MM.1S (cell line): ENCODE data around the gene UPP1.

Source experiments
- DNase-seq: peaks from one replicate; pipeline ENCODE4 v3.0.0-alpha.2; 2015
- H2AFZ ChIP-seq: fragments of 300-600 bp; sonication (generic); 2 replicates; pipeline ENCODE4 v1.6.0; 2016; ENCODE audit warnings: antibody characterized with exemption, low read length
- H3F3A ChIP-seq: fragments of 300-600 bp; sonication (generic); 2 replicates; pipeline ENCODE4 v1.6.1; 2016; ENCODE audit warnings: mild to moderate bottlenecking, antibody characterized with exemption, low read length, moderate library complexity, mixed read lengths; ENCODE audit not compliant: insufficient read depth
- H3K27ac ChIP-seq: fragments of 300-600 bp; sonication (generic); 2 replicates; pipeline ENCODE4 v1.5.1; 2016; ENCODE audit warnings: mild to moderate bottlenecking, low read length
- H3K27me3 ChIP-seq: fragments of 300-600 bp; sonication (generic); replicated peaks from 2 replicates; pipeline ENCODE4 v1.6.0; 2016; ENCODE audit warnings: low read length; ENCODE audit not compliant: insufficient read depth
- H3K36me3 ChIP-seq: fragments of 300-600 bp; sonication (generic); replicated peaks from 2 replicates; pipeline ENCODE4 v1.6.1; 2016; ENCODE audit warnings: mild to moderate bottlenecking, low read length, mixed read lengths; ENCODE audit not compliant: insufficient read depth
- H3K4me1 ChIP-seq: fragments of 300-600 bp; sonication (generic); 2 replicates; pipeline ENCODE4 v1.6.1; 2016; ENCODE audit warnings: low read length, mixed read lengths
- H3K4me2 ChIP-seq: fragments of 300-600 bp; sonication (generic); 2 replicates; pipeline ENCODE4 v1.6.0; 2016; ENCODE audit warnings: low read depth, low read length
- H3K4me3 ChIP-seq: fragments of 300-600 bp; sonication (generic); 2 replicates; pipeline ENCODE4 v1.5.1; 2016; ENCODE audit warnings: low read length, mixed read lengths
- H3K79me2 ChIP-seq: fragments of 300-600 bp; sonication (generic); 2 replicates; pipeline ENCODE4 v1.6.1; 2016; ENCODE audit warnings: mixed run types, low read length, mixed read lengths
- H3K9ac ChIP-seq: fragments of 300-600 bp; sonication (generic); 2 replicates; pipeline ENCODE4 v1.6.1; 2016; ENCODE audit warnings: low read length, mixed read lengths
- H3K9me2 ChIP-seq: fragments of 300-600 bp; sonication (generic); replicated peaks from 2 replicates; pipeline ENCODE4 v1.6.1; 2016; ENCODE audit warnings: mild to moderate bottlenecking, low read length, mixed read lengths; ENCODE audit not compliant: insufficient read depth
- H3K9me3 ChIP-seq: fragments of 300-600 bp; sonication (generic); replicated peaks from 2 replicates; pipeline ENCODE4 v1.6.1; 2016; ENCODE audit warnings: mild to moderate bottlenecking, low read length, mixed read lengths; ENCODE audit not compliant: insufficient read depth
- H4K20me1 ChIP-seq: fragments of 300-600 bp; sonication (generic); 2 replicates; pipeline ENCODE4 v1.6.1; 2016; ENCODE audit warnings: mild to moderate bottlenecking, low read length, moderate library complexity, mixed read lengths; ENCODE audit not compliant: insufficient read depth
- EZH2 ChIP-seq: fragments of 300-600 bp; sonication (generic); optimal IDR thresholded peaks from 2 replicates; pipeline ENCODE3; 2017; ENCODE audit warnings: low read depth, mild to moderate bottlenecking, antibody characterized with exemption, low read length, mixed read lengths
- EZH2phosphoT487 ChIP-seq: fragments of 300-600 bp; sonication (generic); IDR thresholded peaks from 2 replicates; pipeline ENCODE4 v1.6.1; 2018; ENCODE audit warnings: antibody characterized with exemption, low read length
- TF ChIP-seq, protein P1 (sequence below): fragments of 300-600 bp; sonication (generic); IDR thresholded peaks from 2 replicates; pipeline ENCODE4 v1.5.1; 2016; ENCODE audit warnings: antibody characterized with exemption, low read length, mixed read lengths

Gene UPP1

GRCh38 chr7:48111596-48111995 lies 22.5 kb downstream of the UPP1 start:
- Histone ChIP-seq H3K9me3 (no peaks in the 10 kb centered on the region), H3K79me2 (no peaks in the 10 kb centered on the region), H4K20me1 (no peaks in the 10 kb centered on the region), H3K9ac (no peak overlapping the region), H3F3A (no peaks in the 10 kb centered on the region), H3K4me2 (no peak overlapping the region), H3K9me2 (no peaks in the 10 kb centered on the region), H3K4me3 (no peak overlapping the region), H3K27me3 (no peaks in the 10 kb centered on the region), H3K27ac (no peak overlapping the region), H2AFZ (no peak overlapping the region), H3K36me3 (no peaks in the 10 kb centered on the region), H3K4me1 (no peaks in the 10 kb centered on the region)
- TF ChIP-seq, protein P1, sequence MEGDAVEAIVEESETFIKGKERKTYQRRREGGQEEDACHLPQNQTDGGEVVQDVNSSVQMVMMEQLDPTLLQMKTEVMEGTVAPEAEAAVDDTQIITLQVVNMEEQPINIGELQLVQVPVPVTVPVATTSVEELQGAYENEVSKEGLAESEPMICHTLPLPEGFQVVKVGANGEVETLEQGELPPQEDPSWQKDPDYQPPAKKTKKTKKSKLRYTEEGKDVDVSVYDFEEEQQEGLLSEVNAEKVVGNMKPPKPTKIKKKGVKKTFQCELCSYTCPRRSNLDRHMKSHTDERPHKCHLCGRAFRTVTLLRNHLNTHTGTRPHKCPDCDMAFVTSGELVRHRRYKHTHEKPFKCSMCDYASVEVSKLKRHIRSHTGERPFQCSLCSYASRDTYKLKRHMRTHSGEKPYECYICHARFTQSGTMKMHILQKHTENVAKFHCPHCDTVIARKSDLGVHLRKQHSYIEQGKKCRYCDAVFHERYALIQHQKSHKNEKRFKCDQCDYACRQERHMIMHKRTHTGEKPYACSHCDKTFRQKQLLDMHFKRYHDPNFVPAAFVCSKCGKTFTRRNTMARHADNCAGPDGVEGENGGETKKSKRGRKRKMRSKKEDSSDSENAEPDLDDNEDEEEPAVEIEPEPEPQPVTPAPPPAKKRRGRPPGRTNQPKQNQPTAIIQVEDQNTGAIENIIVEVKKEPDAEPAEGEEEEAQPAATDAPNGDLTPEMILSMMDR = no peak
- TF ChIP-seq EZH2phosphoT487 (no peak), EZH2 (no peak)
- no peak for DNase-seq

- no peak for DNase-seq
- H3F3A ChIP-seq = no peaks in the 10 kb centered on the region
- H3K9ac ChIP-seq = no peak overlapping the region
- H3K4me2 ChIP-seq = no peak overlapping the region
- no peaks in the 10 kb centered on the region for H3K36me3 ChIP-seq
- no peaks in the 10 kb centered on the region for H3K9me2 ChIP-seq
- H3K9me3 ChIP-seq = no peaks in the 10 kb centered on the region
- H3K79me2 ChIP-seq = no peaks in the 10 kb centered on the region
- H3K4me3 ChIP-seq = no peak overlapping the region
- no peak overlapping the region for H2AFZ ChIP-seq
- H3K4me1 ChIP-seq = no peaks in the 10 kb centered on the region
- H4K20me1 ChIP-seq = no peaks in the 10 kb centered on the region
- TF ChIP-seq EZH2phosphoT487 = no peak
- TF ChIP-seq, protein P1 = no peak
- no peak for TF ChIP-seq EZH2
- no peaks in the 10 kb centered on the region for H3K27me3 ChIP-seq
- no peak overlapping the region for H3K27ac ChIP-seq
Measured at GRCh38 chr7:48112401-48113165, 23.5 kb downstream of the UPP1 start.

- Histone ChIP-seq H3K9me3 (no peaks in the 10 kb centered on the region), H2AFZ (no peak overlapping the region), H3K4me1 (no peaks in the 10 kb centered on the region), H3K27ac (no peak overlapping the region), H3K79me2 (no peaks in the 10 kb centered on the region), H3K9me2 (no peaks in the 10 kb centered on the region), H4K20me1 (no peaks in the 10 kb centered on the region), H3K4me2 (no peak overlapping the region), H3K9ac (no peak overlapping the region), H3K27me3 (no peaks in the 10 kb centered on the region), H3K36me3 (no peaks in the 10 kb centered on the region), H3K4me3 (no peak overlapping the region), H3F3A (no peaks in the 10 kb centered on the region)
- no peak for DNase-seq
- TF ChIP-seq, protein P1 = no peak
- no peak for TF ChIP-seq EZH2phosphoT487
- TF ChIP-seq EZH2 = no peak
Measured at GRCh38 chr7:48113275-48113674, 24.2 kb downstream of the UPP1 start.
